Endodermal cell (in vitro differentiated cells): ENCODE results near the gene ZNF536. TPM values are rescaled to one million over a fixed set of nuclear protein-coding genes. Genes with fewer than 3 reads are reported as not detected.
A peak's percentile ranks its signal among the peaks of the same experiment; 100 is the strongest.

ENCODE experiments used
- DNase-seq: peaks from one replicate; pipeline ENCODE4 v3.0.0-alpha.2; 2017
- H3K27ac ChIP-seq: 2 replicates; pipeline ENCODE4 v1.5.1; 2013; ENCODE audit warnings: mild to moderate bottlenecking, low read depth, low read length, moderate library complexity
- H3K27me3 ChIP-seq: 2 replicates; pipeline ENCODE4 v1.6.1; 2013; ENCODE audit warnings: mild to moderate bottlenecking, low read length, moderate library complexity; ENCODE audit not compliant: insufficient read depth, control insufficient read depth, poor library complexity, severe bottlenecking
- H3K36me3 ChIP-seq: 2 replicates; pipeline ENCODE4 v1.7.0; 2013; ENCODE audit warnings: mild to moderate bottlenecking, low read length, moderate library complexity; ENCODE audit not compliant: control insufficient read depth, insufficient read depth
- H3K4me1 ChIP-seq: one replicate; pipeline ENCODE4 v1.7.0; 2013; ENCODE audit warnings: low read length; ENCODE audit not compliant: control insufficient read depth, insufficient read depth
- H3K4me3 ChIP-seq: 2 replicates; pipeline ENCODE4 v1.5.1; 2013; ENCODE audit warnings: mild to moderate bottlenecking, low read length, moderate library complexity
- H3K9ac ChIP-seq: 2 replicates; pipeline ENCODE4 v1.6.1; 2013; ENCODE audit warnings: mild to moderate bottlenecking, low read length, moderate library complexity; ENCODE audit not compliant: poor library complexity, severe bottlenecking; ENCODE audit errors: extremely low read depth
- H3K9me3 ChIP-seq: 2 replicates; pipeline ENCODE4 v1.6.1; 2013; ENCODE audit warnings: mild to moderate bottlenecking, low read length, moderate library complexity; ENCODE audit not compliant: control insufficient read depth
- H3K27ac Mint-ChIP-seq: 2 replicates; pipeline ENCODE4 v1.8.0; 2020; ENCODE audit warnings: mixed read lengths
- H3K27me3 Mint-ChIP-seq: 2 replicates; pipeline ENCODE4 v1.8.0; 2021; ENCODE audit warnings: mild to moderate bottlenecking, mixed read lengths; ENCODE audit not compliant: insufficient read depth
- H3K36me3 Mint-ChIP-seq: 2 replicates; pipeline ENCODE4 v1.8.0; 2020; ENCODE audit warnings: low read depth, mixed read lengths
- H3K4me1 Mint-ChIP-seq: 2 replicates; pipeline ENCODE4 v1.8.0; 2020; ENCODE audit warnings: mixed read lengths
- H3K4me3 Mint-ChIP-seq: 2 replicates; pipeline ENCODE4 v1.8.0; 2020; ENCODE audit warnings: mild to moderate bottlenecking, moderate library complexity, mixed read lengths
- H3K9me3 Mint-ChIP-seq: 2 replicates; pipeline ENCODE4 v1.8.0; 2020; ENCODE audit warnings: mild to moderate bottlenecking, mixed read lengths
- WGBS, 2 experiments: methylation state at CpG; one replicate each; pipeline versions ENCODE4 v1.1.5 to v1.1.7; 2013; ENCODE audit warnings: missing lambda C conversion rate in 2 of 2, mixed read lengths in 1 of 2; ENCODE audit not compliant: insufficient coverage in 1 of 2, insufficient read length in 1 of 2; 5-methylcytosine and 5-hydroxymethylcytosine counted together
- total RNA-seq, 2 donors: library from RNA; stranded (reverse); fragmentation: NEBNext Ultra II Directional in 1 of 2; extraction: Animal tissue kit (Norgen Biotek cat#: 25700) in 1 of 2; gene quantifications; 2 replicates in 1 of 2; 3 replicates in 1 of 2; pipeline ENCODE4 v1.2.1, GENCODE V29; 2021
- TF ChIP-seq, protein P1 (sequence below): fragments of 200-600 bp; sonication (generic); conservative IDR thresholded peaks from 2 replicates; pipeline ENCODE4 v1.5.0; 2021; ENCODE audit warnings: antibody characterized with exemption, mild to moderate bottlenecking

The ZNF536 gene
- total RNA-seq, 2 donors from 2014 or later = not detected

DNA sequence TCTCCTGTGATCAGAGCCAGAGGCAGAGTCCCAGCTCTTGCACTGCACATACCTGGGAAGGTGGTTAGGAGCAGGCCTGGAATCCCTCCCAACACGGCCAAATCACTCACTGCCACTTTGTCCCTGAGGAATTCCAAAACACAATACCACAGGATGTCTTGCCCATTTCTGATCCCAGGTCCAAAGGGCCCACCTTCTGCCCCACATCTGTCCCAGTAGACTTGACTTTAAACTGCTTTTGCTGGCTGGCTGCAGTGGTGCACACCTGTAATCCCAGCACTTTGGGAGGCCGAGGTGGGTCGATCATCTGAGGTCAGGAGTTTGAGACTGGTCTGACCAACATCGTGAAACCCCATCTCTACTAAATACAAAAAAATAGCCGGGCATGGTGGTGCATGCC lies 18.9 kb downstream of the ZNF536 start:
- Mint-ChIP-seq H3K27me3 (peaks cover 27% of the 10 kb centered on the region), H3K9me3 (no peaks in the 10 kb centered on the region), H3K27ac (no peak overlapping the region), H3K4me1 (peaks cover 8% of the 10 kb centered on the region), H3K36me3 (no peaks in the 10 kb centered on the region), H3K4me3 (no peak overlapping the region)
- Histone ChIP-seq H3K9me3 (no peaks in the 10 kb centered on the region), H3K4me1 (no peaks in the 10 kb centered on the region), H3K9ac (no peak overlapping the region), H3K4me3 (no peak overlapping the region), H3K36me3 (no peaks in the 10 kb centered on the region), H3K27ac (no peak overlapping the region), H3K27me3 (peaks cover 16% of the 10 kb centered on the region)
- TF ChIP-seq, protein P1, sequence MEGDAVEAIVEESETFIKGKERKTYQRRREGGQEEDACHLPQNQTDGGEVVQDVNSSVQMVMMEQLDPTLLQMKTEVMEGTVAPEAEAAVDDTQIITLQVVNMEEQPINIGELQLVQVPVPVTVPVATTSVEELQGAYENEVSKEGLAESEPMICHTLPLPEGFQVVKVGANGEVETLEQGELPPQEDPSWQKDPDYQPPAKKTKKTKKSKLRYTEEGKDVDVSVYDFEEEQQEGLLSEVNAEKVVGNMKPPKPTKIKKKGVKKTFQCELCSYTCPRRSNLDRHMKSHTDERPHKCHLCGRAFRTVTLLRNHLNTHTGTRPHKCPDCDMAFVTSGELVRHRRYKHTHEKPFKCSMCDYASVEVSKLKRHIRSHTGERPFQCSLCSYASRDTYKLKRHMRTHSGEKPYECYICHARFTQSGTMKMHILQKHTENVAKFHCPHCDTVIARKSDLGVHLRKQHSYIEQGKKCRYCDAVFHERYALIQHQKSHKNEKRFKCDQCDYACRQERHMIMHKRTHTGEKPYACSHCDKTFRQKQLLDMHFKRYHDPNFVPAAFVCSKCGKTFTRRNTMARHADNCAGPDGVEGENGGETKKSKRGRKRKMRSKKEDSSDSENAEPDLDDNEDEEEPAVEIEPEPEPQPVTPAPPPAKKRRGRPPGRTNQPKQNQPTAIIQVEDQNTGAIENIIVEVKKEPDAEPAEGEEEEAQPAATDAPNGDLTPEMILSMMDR = no peak
- peak; percentile 21 for DNase-seq
- WGBS, 2 experiments = 88 to 93% methylated on average over 4 to 5 of the region's 5 CpGs

DNA sequence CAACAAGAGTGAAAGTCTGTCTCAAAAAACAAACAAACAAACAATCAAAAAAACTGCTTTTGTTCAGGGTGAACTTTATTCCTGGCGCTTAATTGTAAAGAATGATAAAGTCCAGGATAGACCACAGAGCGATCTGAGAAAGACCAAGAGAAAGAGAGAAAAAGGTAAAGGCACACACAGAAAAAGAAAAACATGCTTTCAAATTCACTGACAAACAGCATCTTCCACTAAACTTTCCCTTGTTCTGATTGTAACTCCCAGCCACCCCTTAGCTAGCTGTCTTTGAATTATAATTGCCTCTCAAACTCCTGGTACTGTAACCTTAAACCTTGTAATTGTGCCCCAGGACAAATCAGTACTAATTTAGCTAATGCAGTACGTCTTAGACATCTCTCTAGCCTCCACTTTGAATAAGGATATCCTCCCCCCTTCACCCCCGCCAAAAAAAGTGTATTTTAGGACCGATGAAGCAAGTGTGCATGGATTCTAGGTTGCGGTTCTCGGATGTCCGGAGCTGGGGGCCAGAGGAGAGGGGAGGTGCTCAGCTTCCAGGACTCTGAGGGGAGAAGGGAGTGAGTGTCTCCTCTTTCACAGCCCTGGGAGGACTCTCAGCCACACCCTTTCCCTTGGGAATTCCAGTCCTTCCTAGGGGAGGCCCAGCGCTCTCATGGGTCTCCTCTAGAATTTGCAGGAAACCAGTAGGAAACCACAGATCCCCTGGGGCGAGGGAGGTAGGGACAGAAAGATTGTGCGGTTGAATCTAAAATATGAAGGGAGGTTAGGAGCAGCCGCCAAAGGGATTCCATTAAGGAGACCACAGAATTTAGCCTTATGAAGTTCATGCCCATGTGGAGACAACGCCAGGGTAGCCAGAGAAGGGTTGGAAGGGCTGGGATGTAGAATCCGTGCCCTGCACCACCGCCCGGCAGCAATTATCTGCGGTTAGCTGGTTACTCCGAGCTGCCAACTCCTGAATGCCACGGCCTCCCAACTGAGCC lies 19.7 kb downstream of the ZNF536 start:
- peaks cover 8% of the 10 kb centered on the region for H3K4me1 Mint-ChIP-seq
- peaks cover 16% of the 10 kb centered on the region for H3K27me3 ChIP-seq
- no peak overlapping the region for H3K4me3 Mint-ChIP-seq
- H3K9ac ChIP-seq = no peak overlapping the region
- TF ChIP-seq, protein P1 = no peak
- H3K4me3 ChIP-seq = no peak overlapping the region
- no peak overlapping the region for H3K27ac ChIP-seq
- 61 to 73% methylated on average over 13 to 19 of the region's 19 CpGs for WGBS, 2 experiments
- H3K36me3 ChIP-seq = no peaks in the 10 kb centered on the region
- no peaks in the 10 kb centered on the region for H3K9me3 ChIP-seq
- DNase-seq = peak; percentile 56
- peaks cover 28% of the 10 kb centered on the region for H3K27me3 Mint-ChIP-seq
- H3K36me3 Mint-ChIP-seq = no peaks in the 10 kb centered on the region
- H3K9me3 Mint-ChIP-seq = no peaks in the 10 kb centered on the region
- H3K27ac Mint-ChIP-seq = no peak overlapping the region
- no peaks in the 10 kb centered on the region for H3K4me1 ChIP-seq

DNA sequence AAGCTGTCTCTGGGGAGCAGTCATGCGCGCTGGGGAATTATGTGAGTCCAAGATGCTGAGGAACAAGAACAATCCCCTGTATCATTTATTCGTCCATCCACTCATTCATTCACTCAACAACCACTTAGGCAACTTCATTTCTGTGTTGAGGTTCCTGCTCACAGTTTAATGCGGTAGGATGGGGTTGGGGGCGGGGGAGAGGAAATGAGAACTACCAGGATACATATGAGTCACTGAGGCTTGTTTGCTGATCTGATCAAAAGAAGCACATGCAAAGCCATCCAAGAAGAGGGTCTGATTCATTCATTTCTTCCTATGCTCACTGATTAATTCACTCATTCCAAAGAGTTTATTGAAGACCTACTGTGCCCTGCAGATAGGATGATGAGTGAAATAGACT lies 20.9 kb downstream of the ZNF536 start:
- no peaks in the 10 kb centered on the region for H3K4me1 ChIP-seq
- H3K27me3 ChIP-seq = peaks cover 11% of the 10 kb centered on the region
- H3K27me3 Mint-ChIP-seq = peaks cover 30% of the 10 kb centered on the region
- TF ChIP-seq, protein P1 = no peak
- no peak overlapping the region for H3K4me3 Mint-ChIP-seq
- no peak overlapping the region for H3K4me3 ChIP-seq
- H3K27ac Mint-ChIP-seq = no peak overlapping the region
- 75 to 100% methylated on average over 2 to 5 of the region's 5 CpGs for WGBS, 2 experiments
- peak; percentile 28 for DNase-seq
- no peaks in the 10 kb centered on the region for H3K9me3 Mint-ChIP-seq
- peaks cover 8% of the 10 kb centered on the region for H3K4me1 Mint-ChIP-seq
- H3K36me3 Mint-ChIP-seq = no peaks in the 10 kb centered on the region
- H3K9me3 ChIP-seq = no peaks in the 10 kb centered on the region
- H3K9ac ChIP-seq = no peak overlapping the region
- H3K36me3 ChIP-seq = no peaks in the 10 kb centered on the region
- no peak overlapping the region for H3K27ac ChIP-seq
